HCT116 (cell line): Measurements from ENCODE around the gene CACNG3. TPM values are rescaled to one million over a fixed set of nuclear protein-coding genes. Genes with fewer than 3 reads are reported as not detected.

Experiments
- ATAC-seq: fragments of 200-7000 bp; cut with Tn5 transposase; 2 replicates; pipeline ENCODE4 v1.9.1; 2020; ENCODE audit warnings: mild to moderate bottlenecking, moderate library complexity
- BruUV-seq: library from RNA; stranded (reverse); fragments of 400-500 nt; replicated peaks from 2 replicates; lab custom pipeline; 2021; lab: Mats Ljungman, UMichigan
- CTCF ChIA-PET: fragments of 300-600 bp; sonication (Branson Sonifier 250); formaldehyde crosslinking; loops from one replicate; lab custom pipeline; 2021; ENCODE audit warnings: antibody characterized with exemption; lab: Charles Lee
- POLR2A ChIA-PET: fragments of 300-600, 350-600 bp; sonication (Branson Sonifier 250); formaldehyde crosslinking; loops from one replicate; lab custom pipeline; 2021; ENCODE audit warnings: antibody characterized with exemption; lab: Charles Lee
- RAD21 ChIA-PET, 2 experiments: fragments of 300-600 bp; sonication (Branson Sonifier 250); formaldehyde crosslinking; loops; one replicate each; lab custom pipeline; 2023; ENCODE audit warnings: low total read pairs in 2 of 2; ENCODE audit not compliant: uncharacterized antibody in 2 of 2, unreplicated experiment in 2 of 2, low non-redundant PET in 1 of 2; lab: Charles Lee
- DNase-seq: peaks from one replicate; pipeline ENCODE4 v3.0.0-alpha.2; 2010; ENCODE audit warnings: low read depth, low spot score
- H2AFZ ChIP-seq: fragments of 200-600 bp; shearing (Covaris generic), sonication (generic); 2 replicates; pipeline ENCODE4 v1.6.1; 2017; ENCODE audit warnings: low read depth, mixed run types, mixed read lengths, antibody characterized with exemption, low read length; ENCODE audit not compliant: poor library complexity, severe bottlenecking
- H3K27ac ChIP-seq: 2 replicates; pipeline ENCODE4 v1.5.1; 2012; ENCODE audit warnings: low read depth, low read length
- H3K27me3 ChIP-seq: fragments of 200-600 bp; sonication (generic); 2 replicates; pipeline ENCODE4 v1.6.1; 2016; ENCODE audit warnings: mixed run types, low read length, mixed read lengths; ENCODE audit not compliant: insufficient read depth
- H3K36me3 ChIP-seq, 2 experiments: fragments of 200-500 bp in 1 of 2; fragments of 200-600 bp in 1 of 2; sonication (Bioruptor generic) in 1 of 2; sonication (generic) in 1 of 2; 2 replicates each; pipeline versions ENCODE4 v1.5.1 to v1.6.1; 2014 to 2016; ENCODE audit warnings: low read length in 2 of 2, inconsistent platforms in 1 of 2, mixed read lengths in 1 of 2, mixed run types in 1 of 2; ENCODE audit not compliant: insufficient read depth in 2 of 2, control insufficient read depth in 1 of 2
- H3K4me1 ChIP-seq, 2 experiments: fragments of 200-600 bp in 1 of 2; sonication (generic) in 1 of 2; 2 replicates each; pipeline versions ENCODE4 v1.5.1 to v1.6.1; 2012 to 2017; ENCODE audit warnings: low read length in 2 of 2, inconsistent platforms in 1 of 2, mild to moderate bottlenecking in 1 of 2, mixed read lengths in 1 of 2, mixed run types in 1 of 2, moderate library complexity in 1 of 2; ENCODE audit not compliant: insufficient read depth in 2 of 2, control insufficient read depth in 1 of 2
- H3K4me2 ChIP-seq: fragments of 200-600 bp; sonication (generic); 2 replicates; pipeline ENCODE4 v1.6.1; 2017; ENCODE audit warnings: mixed run types, low read length, mixed read lengths
- H3K4me3 ChIP-seq, 2 experiments: fragments of 200-600 bp in 1 of 2; sonication (generic) in 1 of 2; replicated peaks in 1 of 2; 2 replicates each; pipeline ENCODE4 v1.5.1; 2011 to 2016; ENCODE audit warnings: low read length in 2 of 2, control low read depth in 1 of 2, low read depth in 1 of 2, mild to moderate bottlenecking in 1 of 2, mixed read lengths in 1 of 2, mixed run types in 1 of 2
- H3K79me2 ChIP-seq: fragments of 200-600 bp; sonication (generic); 2 replicates; pipeline ENCODE4 v1.6.1; 2017; ENCODE audit warnings: mild to moderate bottlenecking, mixed run types, low read length, moderate library complexity, mixed read lengths; ENCODE audit not compliant: insufficient read depth
- H3K9ac ChIP-seq: fragments of 200-600 bp; sonication (generic); 2 replicates; pipeline ENCODE4 v1.6.1; 2016; ENCODE audit warnings: low read length, mixed read lengths
- H3K9me2 ChIP-seq: fragments of 200-600 bp; sonication (generic), shearing (Covaris generic); 2 replicates; pipeline ENCODE4 v1.6.1; 2017; ENCODE audit warnings: mixed run types, mild to moderate bottlenecking, moderate library complexity; ENCODE audit not compliant: insufficient read depth
- H3K9me3 ChIP-seq, 2 experiments: fragments of 200-500 bp in 1 of 2; fragments of 200-600 bp in 1 of 2; sonication (Bioruptor generic) in 1 of 2; sonication (generic) in 1 of 2; 2 replicates each; pipeline ENCODE4 v1.6.1; 2014 to 2017; ENCODE audit warnings: low read length in 2 of 2, mixed read lengths in 2 of 2, inconsistent platforms in 1 of 2, low read depth in 1 of 2, mild to moderate bottlenecking in 1 of 2, mixed run types in 1 of 2, moderate library complexity in 1 of 2; ENCODE audit not compliant: control insufficient read depth in 1 of 2, insufficient read depth in 1 of 2
- H4K20me1 ChIP-seq: fragments of 200-600 bp; sonication (generic), shearing (Covaris generic); 2 replicates; pipeline ENCODE4 v1.6.1; 2017; ENCODE audit warnings: mixed run types, mild to moderate bottlenecking, moderate library complexity; ENCODE audit not compliant: insufficient read depth
- CBX3 ChIP-seq: IDR thresholded peaks from 2 replicates; pipeline ENCODE4 v1.6.1; 2012; ENCODE audit warnings: low read depth
- CEBPB ChIP-seq: IDR thresholded peaks from 2 replicates; pipeline ENCODE4 v1.6.1; 2012; ENCODE audit warnings: low read depth
- ELF1 ChIP-seq: IDR thresholded peaks from 2 replicates; pipeline ENCODE4 v1.6.1; 2012; ENCODE audit warnings: low read depth, borderline replicate concordance
- EZH2 ChIP-seq: fragments of 200-600 bp; sonication (generic); IDR thresholded peaks from 2 replicates; pipeline ENCODE4 v1.6.1; 2017; ENCODE audit warnings: antibody characterized with exemption, mixed run types
- POLR2A ChIP-seq: IDR thresholded peaks from 2 replicates; pipeline ENCODE4 v1.7.0; 2011; ENCODE audit warnings: borderline replicate concordance; ENCODE audit not compliant: insufficient read depth, insufficient read length; ENCODE audit errors: extremely low read depth
- RAD21 ChIP-seq: IDR thresholded peaks from 2 replicates; pipeline ENCODE4 v1.6.1; 2012; ENCODE audit warnings: low read depth, mild to moderate bottlenecking
- SIN3A ChIP-seq: IDR thresholded peaks from 2 replicates; pipeline ENCODE4 v1.6.1; 2012; ENCODE audit warnings: low read depth
- TCF7L2 ChIP-seq: IDR thresholded peaks from 2 replicates; pipeline ENCODE4 v1.7.0; 2011; ENCODE audit warnings: borderline replicate concordance, inconsistent platforms; ENCODE audit not compliant: insufficient read depth, insufficient read length; ENCODE audit errors: extremely low read depth
- YY1 ChIP-seq: IDR thresholded peaks from 2 replicates; pipeline ENCODE4 v1.6.1; 2011; ENCODE audit warnings: low read length, low read depth, moderate library complexity, mild to moderate bottlenecking; ENCODE audit not compliant: insufficient replicate concordance; ENCODE audit errors: extremely low read depth
- ZFX ChIP-seq: fragments of 450-650 bp; IDR thresholded peaks from 2 replicates; pipeline ENCODE4 v1.6.1; 2017
- ZNF274 ChIP-seq: fragments of 200-500 bp; sonication (Bioruptor generic); IDR thresholded peaks from 2 replicates; pipeline ENCODE4 v1.6.1; 2014; ENCODE audit warnings: mild to moderate bottlenecking, low read depth, low read length, inconsistent platforms
- intact Hi-C: fragments of 100-400 bp; cut with micrococcal nuclease; formaldehyde crosslinking; loops from 2 replicates; pipeline ENCODE4 v1.10.0; 2022
- total RNA-seq: library from RNA; stranded (reverse); gene quantifications from one replicate; pipeline ENCODE4 v1.2.1, GENCODE V29; 2021; ENCODE audit not compliant: unreplicated experiment
- TF ChIP-seq, protein P1 (sequence below): IDR thresholded peaks from 2 replicates; pipeline ENCODE4 v1.6.1; 2012
- TF ChIP-seq, protein P2 (sequence below): IDR thresholded peaks from 2 replicates; pipeline ENCODE4 v1.6.1; 2012
- TF ChIP-seq, protein P3 (sequence below), 3 experiments: fragments of 200-600 bp in 1 of 3; sonication (generic) in 1 of 3; IDR thresholded peaks in 2 of 3; conservative IDR thresholded peaks in 1 of 3; 2 replicates each; pipeline ENCODE4 v1.5.1; 2012 to 2017; ENCODE audit warnings: low read depth in 2 of 3, low read length in 2 of 3, antibody characterized with exemption in 1 of 3, borderline replicate concordance in 1 of 3, control low read depth in 1 of 3, mild to moderate bottlenecking in 1 of 3, mixed read lengths in 1 of 3, mixed run types in 1 of 3, moderate library complexity in 1 of 3; ENCODE audit not compliant: insufficient read depth in 1 of 3
- TF ChIP-seq, protein P4 (sequence below): IDR thresholded peaks from 2 replicates; pipeline ENCODE4 v1.6.1; 2012; ENCODE audit warnings: low read depth

CACNG3 gene
- total RNA-seq, 1 experiment from 2014 or later = not detected

DNA sequence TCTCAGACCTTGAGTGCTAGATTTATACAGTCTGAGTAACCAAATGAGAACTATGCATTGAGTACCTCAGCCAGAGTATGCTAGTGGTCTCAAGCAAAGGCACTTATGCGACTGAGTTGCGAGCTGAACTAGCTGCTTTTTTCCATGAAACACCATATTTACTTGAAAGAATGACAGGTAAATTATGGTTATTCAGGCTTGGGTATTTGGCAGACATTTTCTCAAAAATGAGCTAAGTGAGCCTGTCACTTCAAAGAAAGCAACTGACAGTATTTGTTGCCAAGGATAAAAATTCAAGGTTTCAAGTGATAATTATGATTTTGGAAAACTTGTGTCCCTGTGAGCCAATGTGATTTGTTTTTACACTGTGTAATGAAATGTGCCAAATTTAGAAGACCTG is 19.3 kb downstream of the CACNG3 start:
- no TSS peak for BruUV-seq
- H3K27ac ChIP-seq = no peak overlapping the region
- H3K27me3 ChIP-seq = peaks cover 31% of the 10 kb centered on the region; the same call in 1 of the 2 replicates
- H3K9me2 ChIP-seq = no peaks in the 10 kb centered on the region
- H3K4me2 ChIP-seq = no peak overlapping the region
- no peaks in the 10 kb centered on the region for H3K9me3 ChIP-seq
- H3K79me2 ChIP-seq = no peaks in the 10 kb centered on the region
- no peaks in the 10 kb centered on the region for H3K36me3 ChIP-seq
- intact Hi-C loops = no loop called here
- ChIA-PET RAD21 (no interaction called here), CTCF (interaction anchor here (1.6 kb wide), 1 partner anchor 22 kb away, joined by 3 read pairs; no protein-coding TSS in a partner anchor), POLR2A (no interaction called here)
- no peaks in the 10 kb centered on the region for H4K20me1 ChIP-seq
- no peak overlapping the region for H3K9ac ChIP-seq
- DNase-seq (no peak), ATAC-seq (no peak)
- no peak overlapping the region for H3K4me3 ChIP-seq
- TF ChIP-seq, protein P1, sequence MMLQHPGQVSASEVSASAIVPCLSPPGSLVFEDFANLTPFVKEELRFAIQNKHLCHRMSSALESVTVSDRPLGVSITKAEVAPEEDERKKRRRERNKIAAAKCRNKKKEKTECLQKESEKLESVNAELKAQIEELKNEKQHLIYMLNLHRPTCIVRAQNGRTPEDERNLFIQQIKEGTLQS = no peak
- no peak for TF ChIP-seq ZFX
- TF ChIP-seq ZNF274 = no peak
- TF ChIP-seq CEBPB = no peak
- no peak for TF ChIP-seq SIN3A
- TF ChIP-seq EZH2 = no peak
- TF ChIP-seq RAD21 = no peak
- no peak for TF ChIP-seq TCF7L2
- no peak for TF ChIP-seq YY1
- TF ChIP-seq, protein P2, sequence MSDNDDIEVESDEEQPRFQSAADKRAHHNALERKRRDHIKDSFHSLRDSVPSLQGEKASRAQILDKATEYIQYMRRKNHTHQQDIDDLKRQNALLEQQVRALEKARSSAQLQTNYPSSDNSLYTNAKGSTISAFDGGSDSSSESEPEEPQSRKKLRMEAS = no peak
- TF ChIP-seq, protein P3, sequence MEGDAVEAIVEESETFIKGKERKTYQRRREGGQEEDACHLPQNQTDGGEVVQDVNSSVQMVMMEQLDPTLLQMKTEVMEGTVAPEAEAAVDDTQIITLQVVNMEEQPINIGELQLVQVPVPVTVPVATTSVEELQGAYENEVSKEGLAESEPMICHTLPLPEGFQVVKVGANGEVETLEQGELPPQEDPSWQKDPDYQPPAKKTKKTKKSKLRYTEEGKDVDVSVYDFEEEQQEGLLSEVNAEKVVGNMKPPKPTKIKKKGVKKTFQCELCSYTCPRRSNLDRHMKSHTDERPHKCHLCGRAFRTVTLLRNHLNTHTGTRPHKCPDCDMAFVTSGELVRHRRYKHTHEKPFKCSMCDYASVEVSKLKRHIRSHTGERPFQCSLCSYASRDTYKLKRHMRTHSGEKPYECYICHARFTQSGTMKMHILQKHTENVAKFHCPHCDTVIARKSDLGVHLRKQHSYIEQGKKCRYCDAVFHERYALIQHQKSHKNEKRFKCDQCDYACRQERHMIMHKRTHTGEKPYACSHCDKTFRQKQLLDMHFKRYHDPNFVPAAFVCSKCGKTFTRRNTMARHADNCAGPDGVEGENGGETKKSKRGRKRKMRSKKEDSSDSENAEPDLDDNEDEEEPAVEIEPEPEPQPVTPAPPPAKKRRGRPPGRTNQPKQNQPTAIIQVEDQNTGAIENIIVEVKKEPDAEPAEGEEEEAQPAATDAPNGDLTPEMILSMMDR (IDR thresholded peaks at IDR 0.05 in 2 of 3, conservative IDR thresholded peaks at IDR 0.05 in 1 of 3; ENCODE audit: borderline replicate concordance in 1 of 3, insufficient read depth in 1 of 3, low read depth in 2 of 3, low read length in 2 of 3) = no peak
- TF ChIP-seq, protein P4, sequence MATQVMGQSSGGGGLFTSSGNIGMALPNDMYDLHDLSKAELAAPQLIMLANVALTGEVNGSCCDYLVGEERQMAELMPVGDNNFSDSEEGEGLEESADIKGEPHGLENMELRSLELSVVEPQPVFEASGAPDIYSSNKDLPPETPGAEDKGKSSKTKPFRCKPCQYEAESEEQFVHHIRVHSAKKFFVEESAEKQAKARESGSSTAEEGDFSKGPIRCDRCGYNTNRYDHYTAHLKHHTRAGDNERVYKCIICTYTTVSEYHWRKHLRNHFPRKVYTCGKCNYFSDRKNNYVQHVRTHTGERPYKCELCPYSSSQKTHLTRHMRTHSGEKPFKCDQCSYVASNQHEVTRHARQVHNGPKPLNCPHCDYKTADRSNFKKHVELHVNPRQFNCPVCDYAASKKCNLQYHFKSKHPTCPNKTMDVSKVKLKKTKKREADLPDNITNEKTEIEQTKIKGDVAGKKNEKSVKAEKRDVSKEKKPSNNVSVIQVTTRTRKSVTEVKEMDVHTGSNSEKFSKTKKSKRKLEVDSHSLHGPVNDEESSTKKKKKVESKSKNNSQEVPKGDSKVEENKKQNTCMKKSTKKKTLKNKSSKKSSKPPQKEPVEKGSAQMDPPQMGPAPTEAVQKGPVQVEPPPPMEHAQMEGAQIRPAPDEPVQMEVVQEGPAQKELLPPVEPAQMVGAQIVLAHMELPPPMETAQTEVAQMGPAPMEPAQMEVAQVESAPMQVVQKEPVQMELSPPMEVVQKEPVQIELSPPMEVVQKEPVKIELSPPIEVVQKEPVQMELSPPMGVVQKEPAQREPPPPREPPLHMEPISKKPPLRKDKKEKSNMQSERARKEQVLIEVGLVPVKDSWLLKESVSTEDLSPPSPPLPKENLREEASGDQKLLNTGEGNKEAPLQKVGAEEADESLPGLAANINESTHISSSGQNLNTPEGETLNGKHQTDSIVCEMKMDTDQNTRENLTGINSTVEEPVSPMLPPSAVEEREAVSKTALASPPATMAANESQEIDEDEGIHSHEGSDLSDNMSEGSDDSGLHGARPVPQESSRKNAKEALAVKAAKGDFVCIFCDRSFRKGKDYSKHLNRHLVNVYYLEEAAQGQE = no peak
- TF ChIP-seq ELF1 = no peak
- no peak for TF ChIP-seq CBX3
- no peak for TF ChIP-seq POLR2A
- no peak overlapping the region for H2AFZ ChIP-seq
- no peaks in the 10 kb centered on the region for H3K4me1 ChIP-seq
